ENCODE measurements around the gene ZNF516. TPM values are rescaled to one million over a fixed set of nuclear protein-coding genes. Genes with fewer than 3 reads are reported as not detected.
A peak's percentile ranks its signal among the peaks of the same experiment; 100 is the strongest.

The ZNF516 gene
- total RNA-seq, 1 donor from 2014 or later: 26.1 TPM

DNA sequence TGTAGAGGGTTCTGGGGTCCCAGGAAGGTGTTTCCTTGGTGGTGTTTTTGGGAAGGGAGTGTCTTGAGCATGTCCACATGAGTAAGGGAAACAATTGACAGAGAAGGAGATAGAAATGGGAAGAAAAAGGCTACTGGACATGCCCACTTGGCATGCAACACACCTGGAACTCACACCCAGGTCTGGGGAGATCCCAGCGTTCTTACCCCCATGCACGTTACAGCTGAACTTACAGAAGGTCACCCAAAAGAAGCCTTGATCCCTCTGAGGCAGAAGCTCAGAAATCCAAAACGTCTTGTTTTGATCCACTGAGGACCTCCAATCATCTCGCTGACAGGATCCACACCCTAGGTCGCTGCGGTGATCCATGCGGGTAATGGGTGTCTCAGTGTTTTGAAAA lies 142.0 kb downstream of the ZNF516 start:
- Mint-ChIP-seq H3K27ac (ENCODE audit: unreplicated experiment) (no peak overlapping the region), H3K9me3 (ENCODE audit: low read depth) (peaks cover 7% of the 10 kb centered on the region), H3K4me3 (ENCODE audit: unreplicated experiment) (no peak overlapping the region), H3K27me3 (ENCODE audit: low read depth) (peaks cover 4% of the 10 kb centered on the region), H3K36me3 (ENCODE audit: low read depth) (peaks cover 9% of the 10 kb centered on the region), H3K4me1 (ENCODE audit: low read depth) (peaks cover 23% of the 10 kb centered on the region)
- DNase-seq (ENCODE audit: low spot score): no peak
- no peak for TF ChIP-seq CTCF (IDR thresholded peaks at IDR 0.05)

DNA sequence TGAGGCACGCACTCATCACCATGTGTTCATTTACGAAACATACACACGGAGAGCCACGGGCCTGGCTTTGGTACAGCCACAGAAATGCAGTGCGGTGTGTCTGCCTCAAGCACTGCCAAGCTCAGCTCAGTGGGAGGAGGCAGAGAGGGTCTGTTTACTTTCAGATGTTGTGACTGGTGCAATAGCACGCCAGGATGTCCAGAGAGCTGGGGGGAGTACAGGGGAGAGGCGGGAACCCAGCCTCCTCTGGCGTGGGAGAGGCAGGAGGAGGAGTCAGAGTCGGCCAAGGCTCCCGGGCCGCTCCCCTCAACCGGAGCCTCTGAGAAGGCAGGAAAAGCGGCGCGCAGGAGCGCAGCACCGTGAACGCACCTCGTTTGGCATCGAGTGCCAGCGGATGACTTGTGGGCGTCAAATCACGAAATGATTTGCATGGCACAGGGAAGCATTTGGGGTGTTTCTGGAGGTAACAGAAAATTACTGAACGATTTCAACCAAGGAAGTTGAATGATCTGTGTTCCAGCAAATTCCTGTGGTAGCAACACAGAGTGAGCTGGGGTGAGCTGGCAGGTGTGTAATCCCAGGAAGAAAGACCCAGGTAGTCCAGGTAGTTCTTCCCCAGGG lies 143.0 kb downstream of the ZNF516 start:
- peaks cover 4% of the 10 kb centered on the region for H3K27me3 Mint-ChIP-seq (ENCODE audit: low read depth)
- peaks cover 9% of the 10 kb centered on the region for H3K36me3 Mint-ChIP-seq (ENCODE audit: low read depth)
- H3K4me1 Mint-ChIP-seq (ENCODE audit: low read depth): peaks cover 23% of the 10 kb centered on the region
- no peak for DNase-seq (ENCODE audit: low spot score)
- no peak overlapping the region for H3K4me3 Mint-ChIP-seq (ENCODE audit: unreplicated experiment)
- no peak overlapping the region for H3K27ac Mint-ChIP-seq (ENCODE audit: unreplicated experiment)
- H3K9me3 Mint-ChIP-seq (ENCODE audit: low read depth): peaks cover 7% of the 10 kb centered on the region
- no peak for TF ChIP-seq CTCF (IDR thresholded peaks at IDR 0.05)

- peaks cover 7% of the 10 kb centered on the region for H3K9me3 Mint-ChIP-seq (ENCODE audit: low read depth)
- H3K27ac Mint-ChIP-seq (ENCODE audit: unreplicated experiment): no peak overlapping the region
- H3K4me3 Mint-ChIP-seq (ENCODE audit: unreplicated experiment): no peak overlapping the region
- peaks cover 4% of the 10 kb centered on the region for H3K27me3 Mint-ChIP-seq (ENCODE audit: low read depth)
- no peak for TF ChIP-seq CTCF (IDR thresholded peaks at IDR 0.05)
- DNase-seq (ENCODE audit: low spot score): no peak
- peaks cover 23% of the 10 kb centered on the region for H3K4me1 Mint-ChIP-seq (ENCODE audit: low read depth)
- H3K36me3 Mint-ChIP-seq (ENCODE audit: low read depth): peaks cover 6% of the 10 kb centered on the region
Measured at GRCh38 chr18:76350134-76351025, 144.7 kb downstream of the ZNF516 start.

DNA sequence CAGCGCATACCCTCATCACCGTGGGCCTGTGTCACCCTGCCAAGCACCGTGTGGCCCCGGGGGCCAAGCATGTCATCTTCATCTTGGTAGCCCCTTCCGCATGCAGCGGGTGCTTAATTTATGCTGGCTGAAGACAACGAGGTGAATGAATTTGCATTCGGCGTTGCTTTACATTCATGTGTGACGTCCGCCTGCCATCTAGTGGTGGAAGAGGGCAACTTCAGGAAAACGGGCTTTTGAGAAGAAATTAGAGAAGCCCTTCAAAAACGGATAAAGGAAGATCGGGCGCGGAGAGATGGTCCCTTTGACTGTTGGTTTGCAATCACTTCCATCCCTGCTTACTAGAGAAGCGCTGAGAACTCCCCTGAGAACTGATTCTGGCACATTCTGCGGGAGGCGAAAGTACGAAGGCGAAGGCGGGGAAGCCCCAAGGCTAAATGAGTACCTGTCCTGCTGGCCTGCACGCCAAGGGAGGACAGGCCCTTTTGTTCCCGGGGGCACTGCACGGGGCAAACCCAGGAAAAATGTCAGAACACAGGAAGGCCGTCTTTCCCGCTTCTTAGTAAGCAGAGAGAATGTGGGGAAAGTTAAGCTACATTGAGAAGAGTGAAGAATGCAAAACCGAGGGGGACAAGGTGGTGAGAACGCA lies 145.9 kb downstream of the ZNF516 start:
- Mint-ChIP-seq H3K27me3 (ENCODE audit: low read depth) (peaks cover 4% of the 10 kb centered on the region), H3K9me3 (ENCODE audit: low read depth) (peaks cover 5% of the 10 kb centered on the region), H3K36me3 (ENCODE audit: low read depth) (peaks cover 4% of the 10 kb centered on the region), H3K4me1 (ENCODE audit: low read depth) (peaks cover 16% of the 10 kb centered on the region), H3K4me3 (ENCODE audit: unreplicated experiment) (peak overlapping the region; percentile 69), H3K27ac (ENCODE audit: unreplicated experiment) (no peak overlapping the region)
- TF ChIP-seq CTCF (IDR thresholded peaks at IDR 0.05): peak; percentile 94
- no peak for DNase-seq (ENCODE audit: low spot score)

All from chondrocyte (in vitro differentiated cells).